Activated CD8-positive, alpha-beta T cell treated with anti-CD3 and anti-CD28 coated beads, Interleukin-2, amount 10 ng/mL, durations not matched to agents 7 days and 5 days (primary cell): ENCODE measurements around the gene DEPDC1. TPM values are rescaled to one million over a fixed set of nuclear protein-coding genes. Genes with fewer than 3 reads are reported as not detected.
"Not testable (repeated sequence)": the region's sequence is repeated elsewhere in the genome, so short reads cannot be mapped to it uniquely, and the experiment has no call there.

ENCODE experiments used
- ATAC-seq: fragments of 150-1000 bp; cut with Tn5 transposase; one replicate; pipeline ENCODE4 v1.10.0; 2021; ENCODE audit warnings: moderate library complexity
- CTCF ChIA-PET: fragments of 350-600 bp; sonication (Branson Sonifier 250); formaldehyde crosslinking; loops from one replicate; lab custom pipeline; 2021; ENCODE audit warnings: antibody characterized with exemption; lab: Charles Lee
- POLR2A ChIA-PET: fragments of 350-600 bp; sonication (Branson Sonifier 250); formaldehyde crosslinking; loops from one replicate; lab custom pipeline; 2021; ENCODE audit warnings: antibody characterized with exemption; lab: Charles Lee
- DNase-seq: peaks from one replicate; pipeline ENCODE4 v3.0.0-alpha.2; 2020
- H3K27ac Mint-ChIP-seq: one replicate; pipeline ENCODE4 v1.8.0; 2021; ENCODE audit warnings: mild to moderate bottlenecking, mixed read lengths
- H3K27me3 Mint-ChIP-seq: one replicate; pipeline ENCODE4 v1.8.0; 2021; ENCODE audit warnings: low read depth, mixed read lengths
- H3K36me3 Mint-ChIP-seq: one replicate; pipeline ENCODE4 v1.8.0; 2021; ENCODE audit warnings: low read depth, mixed read lengths
- H3K4me1 Mint-ChIP-seq: one replicate; pipeline ENCODE4 v1.8.0; 2021; ENCODE audit warnings: low read depth, mixed read lengths
- H3K4me3 Mint-ChIP-seq: one replicate; pipeline ENCODE4 v1.8.0; 2021; ENCODE audit warnings: mild to moderate bottlenecking, mixed read lengths
- H3K9me3 Mint-ChIP-seq: one replicate; pipeline ENCODE4 v1.8.0; 2022; ENCODE audit warnings: mixed read lengths; ENCODE audit not compliant: insufficient read depth
- total RNA-seq, 2 experiments: library from RNA; stranded (reverse); gene quantifications; one replicate each; pipeline ENCODE4 v1.2.3, GENCODE V29; 2021

Gene DEPDC1
- total RNA-seq, 2 experiments from 2014 or later, result 25.3 to 28.7 TPM

DNA sequence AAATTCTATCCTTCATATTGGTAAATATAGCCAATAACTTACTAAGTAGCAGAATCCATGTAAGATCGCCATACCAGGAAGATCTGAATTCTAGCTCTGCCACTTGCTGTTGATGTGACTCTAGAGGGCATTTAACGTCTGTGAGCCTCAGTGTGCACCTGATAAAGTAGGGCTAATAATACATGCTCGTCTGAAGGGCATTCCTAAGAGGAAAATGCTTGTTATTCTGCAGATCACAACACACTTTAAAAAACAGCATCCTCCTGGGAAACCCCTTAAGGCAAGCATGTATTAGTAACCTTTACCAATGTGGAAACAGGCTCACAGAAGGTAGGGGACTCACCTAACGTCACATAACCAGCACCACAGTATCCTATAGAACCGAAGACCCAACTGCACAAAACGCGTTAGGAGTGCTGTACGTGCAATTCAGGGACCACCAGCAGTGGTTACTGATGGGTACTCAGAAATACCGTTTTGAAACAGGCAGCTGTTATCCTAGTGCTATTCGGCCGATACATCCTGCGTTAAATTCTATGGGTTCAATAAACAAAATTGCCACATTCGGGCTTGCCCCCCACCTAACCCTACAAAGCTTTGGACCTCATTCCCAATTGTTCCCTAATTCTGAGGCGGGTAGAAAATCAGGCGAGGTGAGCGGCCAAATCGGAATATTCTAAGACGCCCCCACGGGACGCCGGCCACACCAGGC lies 758 bp downstream of the DEPDC1 start:
- peak; percentile 6 for ATAC-seq
- peaks cover 27% of the 10 kb centered on the region for H3K27me3 Mint-ChIP-seq

DNA sequence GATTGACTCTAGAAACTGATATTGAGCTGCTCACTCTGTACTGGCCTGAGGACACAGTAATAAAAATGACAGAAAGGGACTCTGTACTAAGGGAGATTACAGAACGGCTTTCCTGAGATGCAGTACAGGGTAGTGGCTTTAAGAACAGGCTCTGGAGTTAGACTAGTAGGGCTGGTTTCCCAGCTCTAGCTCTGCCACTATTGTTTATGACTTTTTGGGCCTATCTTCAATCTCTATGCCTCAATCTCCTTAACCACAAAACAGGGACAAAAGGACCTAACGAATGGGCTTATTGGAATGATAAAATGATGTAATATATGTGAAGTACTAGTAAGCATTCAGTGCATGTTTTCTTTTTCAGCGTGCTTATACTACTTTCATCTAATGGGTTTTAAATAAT lies 1.4 kb downstream of the DEPDC1 start:
- POLR2A ChIA-PET, result no interaction called here
- H3K4me1 Mint-ChIP-seq, result peaks cover 32% of the 10 kb centered on the region
- H3K9me3 Mint-ChIP-seq, result no peaks in the 10 kb centered on the region
- DNase-seq (no peak), ATAC-seq (no peak)
- H3K4me3 Mint-ChIP-seq, result peak overlapping the region; percentile 96
- CTCF ChIA-PET, result interaction anchor here (1.1 to 1.6 kb wide), 2 partner anchors 10 to 25 kb away, joined by 3 to 7 read pairs; no protein-coding TSS in a partner anchor
- peak overlapping the region; percentile 92 for H3K27ac Mint-ChIP-seq
- H3K36me3 Mint-ChIP-seq, result peaks cover 34% of the 10 kb centered on the region
- H3K27me3 Mint-ChIP-seq, result peaks cover 22% of the 10 kb centered on the region

More for the DNA sequence above, 758 bp downstream of the DEPDC1 start:
- ChIA-PET CTCF (interaction anchor here (0.6 to 1.6 kb wide), 4 partner anchors 11 to 1241 kb away, joined by 3 to 7 read pairs (median 3); no protein-coding TSS in a partner anchor), POLR2A (no interaction called here)
- peaks cover 28% of the 10 kb centered on the region for H3K36me3 Mint-ChIP-seq
- peaks cover 29% of the 10 kb centered on the region for H3K4me1 Mint-ChIP-seq
- no peaks in the 10 kb centered on the region for H3K9me3 Mint-ChIP-seq
- H3K27ac Mint-ChIP-seq, result peak overlapping the region; percentile 92
- peak overlapping the region; percentile 96 for H3K4me3 Mint-ChIP-seq
- DNase-seq, result peak; percentile 20

DNA sequence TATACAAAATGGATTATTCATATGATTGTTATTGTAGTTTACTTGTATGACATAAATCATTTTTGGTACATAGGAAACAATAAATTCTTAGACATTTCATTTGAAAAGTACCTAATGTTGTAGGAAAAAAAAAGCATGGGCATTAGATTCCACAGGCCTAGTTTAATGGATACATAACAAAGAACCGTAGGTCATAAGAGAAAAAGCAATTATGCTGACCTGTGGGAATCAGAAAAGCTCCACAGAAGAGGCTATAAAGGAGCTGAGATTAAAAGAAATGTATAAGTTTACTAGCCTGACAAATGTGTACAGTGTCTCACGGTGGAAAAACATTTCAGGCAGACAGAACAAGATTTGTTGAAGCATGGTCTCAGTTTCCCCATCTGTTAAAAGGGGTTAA lies 3.7 kb downstream of the DEPDC1 start:
- ChIA-PET POLR2A (no interaction called here), CTCF (no interaction called here)
- Mint-ChIP-seq H3K27me3 (peaks cover 5% of the 10 kb centered on the region), H3K36me3 (peaks cover 47% of the 10 kb centered on the region), H3K4me3 (no peak overlapping the region), H3K9me3 (no peaks in the 10 kb centered on the region), H3K27ac (no peak overlapping the region), H3K4me1 (peaks cover 32% of the 10 kb centered on the region)
- no peak for ATAC-seq
- DNase-seq, result no peak

DNA sequence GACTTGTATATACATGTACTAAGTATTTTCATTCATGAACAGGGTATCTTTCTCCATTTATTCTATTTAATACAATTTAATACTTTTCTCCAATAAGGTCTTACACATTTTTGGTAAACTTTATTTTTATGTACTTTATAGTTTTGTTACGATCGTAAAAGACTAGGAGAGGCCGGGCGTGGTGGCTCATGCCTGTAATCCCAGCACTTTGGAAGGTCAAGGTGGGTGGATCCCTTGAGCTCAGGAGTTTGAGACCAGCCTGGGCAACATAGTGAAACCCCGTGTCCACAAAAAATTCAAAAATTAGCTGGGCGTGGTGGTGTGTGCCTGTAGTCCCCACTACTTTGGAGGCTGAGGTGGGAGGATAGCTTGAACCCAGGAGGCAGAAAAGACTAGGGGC lies 4.6 kb downstream of the DEPDC1 start:
- POLR2A ChIA-PET, CTCF ChIA-PET, H3K27me3 Mint-ChIP-seq, DNase-seq, H3K27ac Mint-ChIP-seq, H3K9me3 Mint-ChIP-seq, H3K4me3 Mint-ChIP-seq, ATAC-seq: not testable (repeated sequence)
- Mint-ChIP-seq H3K4me1 (peaks cover 26% of the 10 kb centered on the region), H3K36me3 (peaks cover 53% of the 10 kb centered on the region)

DNA sequence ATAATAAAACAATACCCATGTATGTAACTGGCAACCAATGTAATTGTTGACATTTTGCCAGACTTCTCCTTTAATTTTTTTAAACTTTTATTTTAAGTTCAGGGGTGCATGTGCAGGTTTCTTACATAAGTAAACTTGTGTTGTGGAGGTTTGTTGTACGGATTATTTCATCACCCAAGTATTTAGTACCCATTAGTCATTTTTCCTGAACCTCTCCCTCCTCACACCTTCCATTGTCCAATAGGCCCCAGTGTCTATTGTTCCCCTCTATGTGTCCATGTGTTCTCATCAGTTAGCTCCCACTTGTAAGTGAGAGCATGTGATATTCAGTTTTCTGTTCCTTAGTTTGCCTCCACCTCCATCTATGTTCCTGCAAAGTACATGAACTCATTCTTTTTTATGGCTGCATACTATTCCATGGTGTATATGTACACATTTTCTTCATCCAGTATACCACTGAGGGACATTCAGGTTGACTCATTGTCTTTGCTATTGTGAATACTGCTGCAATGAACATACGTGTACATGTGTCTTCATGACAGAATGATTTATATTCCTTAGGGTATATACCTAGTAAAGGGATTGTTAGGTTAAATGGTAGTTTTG lies 6.7 kb downstream of the DEPDC1 start:
- no peak overlapping the region for H3K4me3 Mint-ChIP-seq
- POLR2A ChIA-PET, result no interaction called here
- no peaks in the 10 kb centered on the region for H3K9me3 Mint-ChIP-seq
- H3K4me1 Mint-ChIP-seq, result peaks cover 16% of the 10 kb centered on the region
- DNase-seq (no peak), ATAC-seq (no peak)
- no peak overlapping the region for H3K27ac Mint-ChIP-seq
- CTCF ChIA-PET, result no interaction called here
- H3K36me3 Mint-ChIP-seq, result peaks cover 55% of the 10 kb centered on the region
- H3K27me3 Mint-ChIP-seq, result no peaks in the 10 kb centered on the region

DNA sequence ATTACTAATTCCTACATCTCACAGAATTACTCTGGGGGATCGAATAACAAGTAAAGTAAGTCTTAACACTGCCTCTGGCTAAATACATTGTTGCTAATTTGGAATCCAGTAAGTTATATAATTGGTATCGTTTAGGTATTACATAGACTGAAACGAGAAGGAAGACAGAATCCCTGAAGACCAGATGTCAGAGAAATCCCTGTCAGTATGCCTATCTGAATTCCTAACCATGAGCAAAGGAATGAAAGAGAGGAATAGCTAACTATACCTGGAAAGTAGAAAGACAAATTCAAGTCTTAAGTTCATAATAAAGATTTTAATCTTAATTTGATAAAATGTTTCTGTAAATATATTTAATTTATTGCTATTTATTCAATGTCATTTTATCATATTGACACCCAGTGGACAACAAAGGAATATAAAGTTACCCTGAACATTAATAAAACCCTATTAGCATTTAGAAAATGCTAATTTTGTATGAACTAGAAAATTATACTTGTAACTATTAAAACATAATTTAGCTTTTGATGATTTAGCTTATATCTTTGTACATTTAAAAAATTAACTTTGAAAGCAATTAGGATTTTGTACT lies 11.4 kb downstream of the DEPDC1 start:
- H3K36me3 Mint-ChIP-seq, result peaks cover 58% of the 10 kb centered on the region
- CTCF ChIA-PET, result interaction anchor here (1.3 kb wide), 1 partner anchor 10 kb away, joined by 7 read pairs; no protein-coding TSS in a partner anchor

DNA sequence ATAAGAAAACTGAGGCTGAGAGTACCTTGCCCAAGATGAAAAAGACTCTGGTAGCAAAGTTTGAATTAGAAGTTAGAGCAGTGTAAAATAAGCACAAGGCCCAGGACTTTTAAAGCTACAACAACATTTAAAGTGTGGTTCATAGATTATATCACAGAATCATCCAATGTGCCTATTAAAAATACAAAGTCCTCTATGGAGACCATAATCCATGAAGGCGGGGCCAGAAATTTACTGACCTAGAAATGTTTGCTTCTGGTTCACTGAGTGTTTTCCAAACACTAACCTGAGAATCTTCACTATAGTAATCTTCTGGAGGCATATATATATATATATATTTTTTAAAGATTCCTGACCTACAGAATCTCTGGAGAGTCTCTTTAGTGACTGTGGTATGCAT lies 12.3 kb downstream of the DEPDC1 start:
- CTCF ChIA-PET, result interaction anchor here (1.3 kb wide), 1 partner anchor 10 kb away, joined by 7 read pairs; no protein-coding TSS in a partner anchor
- Mint-ChIP-seq H3K36me3 (peaks cover 54% of the 10 kb centered on the region), H3K4me1 (no peaks in the 10 kb centered on the region), H3K4me3 (no peak overlapping the region), H3K27ac (no peak overlapping the region), H3K9me3 (no peaks in the 10 kb centered on the region), H3K27me3 (no peaks in the 10 kb centered on the region)
- POLR2A ChIA-PET, result no interaction called here
- DNase-seq (no peak), ATAC-seq (no peak)

More for the DNA sequence above, 11.4 kb downstream of the DEPDC1 start:
- H3K9me3 Mint-ChIP-seq, result no peaks in the 10 kb centered on the region
- no peak overlapping the region for H3K27ac Mint-ChIP-seq
- H3K4me3 Mint-ChIP-seq, result no peak overlapping the region
- POLR2A ChIA-PET, result interaction anchor here (0.7 kb wide), 1 partner anchor 29 kb away, joined by 3 read pairs; no protein-coding TSS in a partner anchor
- H3K27me3 Mint-ChIP-seq, result no peaks in the 10 kb centered on the region
- ATAC-seq (no peak), DNase-seq (no peak)
- H3K4me1 Mint-ChIP-seq, result no peaks in the 10 kb centered on the region

DNA sequence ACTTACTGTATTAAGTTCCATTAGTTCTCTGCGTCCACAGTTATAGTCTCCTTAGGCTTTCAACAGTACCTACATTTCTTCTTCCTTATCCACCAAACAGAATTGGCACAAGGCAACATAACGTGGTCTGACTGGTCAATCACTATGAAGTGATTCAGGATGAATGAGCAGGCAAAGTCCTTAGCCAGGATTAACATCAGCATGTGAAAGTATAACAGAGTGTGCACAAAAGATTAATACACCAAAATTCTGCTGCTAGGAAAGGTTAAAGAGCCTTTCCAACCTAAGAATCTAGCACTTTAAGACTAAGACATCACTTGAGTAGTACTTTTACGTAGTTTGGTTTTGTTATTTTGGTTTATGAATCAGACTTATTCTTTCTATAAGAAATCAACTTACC lies 15.8 kb downstream of the DEPDC1 start:
- ATAC-seq (no peak), DNase-seq (no peak)
- Mint-ChIP-seq H3K4me1 (no peaks in the 10 kb centered on the region), H3K4me3 (no peak overlapping the region), H3K27ac (no peak overlapping the region), H3K27me3 (no peaks in the 10 kb centered on the region), H3K9me3 (no peaks in the 10 kb centered on the region), H3K36me3 (peaks cover 54% of the 10 kb centered on the region)
- POLR2A ChIA-PET, result no interaction called here
- CTCF ChIA-PET, result no interaction called here

DNA sequence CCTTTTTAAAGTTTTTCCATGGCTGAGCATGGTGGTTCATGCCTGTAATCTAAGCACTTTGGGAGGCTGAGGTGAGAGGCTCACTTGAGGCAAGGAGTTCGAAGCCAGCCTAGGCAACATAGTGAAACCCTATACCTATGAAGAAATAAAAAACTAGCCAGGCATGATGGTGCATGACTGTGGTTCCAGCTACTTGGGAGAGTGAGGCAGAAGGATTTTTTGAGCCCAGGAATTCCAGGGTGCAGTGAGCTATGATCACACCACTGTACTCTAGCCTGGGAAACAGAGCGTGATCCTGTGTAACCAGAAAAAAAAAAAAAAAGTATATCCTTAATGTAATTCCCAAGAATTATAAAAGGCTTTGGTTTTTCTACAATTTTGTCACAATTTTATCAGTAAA lies 17.4 kb downstream of the DEPDC1 start:
- H3K4me1 Mint-ChIP-seq, result no peaks in the 10 kb centered on the region
- H3K9me3 Mint-ChIP-seq, result no peaks in the 10 kb centered on the region
- POLR2A ChIA-PET, result no interaction called here
- DNase-seq, result no peak
- H3K36me3 Mint-ChIP-seq, result peaks cover 55% of the 10 kb centered on the region
- CTCF ChIA-PET, result no interaction called here
- no peak overlapping the region for H3K4me3 Mint-ChIP-seq
- H3K27ac Mint-ChIP-seq, result no peak overlapping the region
- H3K27me3 Mint-ChIP-seq, result no peaks in the 10 kb centered on the region
- no peak for ATAC-seq

DNA sequence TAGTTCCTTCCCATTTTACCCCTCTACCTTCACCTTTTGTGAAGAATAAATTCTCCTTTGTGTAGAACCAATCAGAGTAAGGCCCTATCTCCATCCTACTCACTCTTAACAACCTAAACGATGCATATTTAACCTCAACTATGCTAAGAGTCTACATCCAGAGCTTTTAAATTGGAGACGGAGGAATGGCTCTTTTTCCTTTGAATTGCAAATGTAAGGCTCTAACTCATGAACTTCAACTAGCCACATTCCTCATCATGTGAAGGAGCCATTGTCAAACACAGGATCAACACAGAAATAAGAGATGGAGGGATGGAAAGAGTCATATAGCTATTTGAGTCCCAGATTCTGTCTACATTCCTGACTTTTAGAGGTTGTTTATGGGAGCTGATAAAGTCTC lies 18.2 kb downstream of the DEPDC1 start:
- Mint-ChIP-seq H3K36me3 (peaks cover 54% of the 10 kb centered on the region), H3K4me1 (no peaks in the 10 kb centered on the region), H3K9me3 (no peaks in the 10 kb centered on the region), H3K4me3 (no peak overlapping the region), H3K27ac (no peak overlapping the region), H3K27me3 (no peaks in the 10 kb centered on the region)
- CTCF ChIA-PET, result interaction anchor here (1.0 kb wide), 1 partner anchor 358 kb away, joined by 4 read pairs; no protein-coding TSS in a partner anchor
- DNase-seq (no peak), ATAC-seq (no peak)
- POLR2A ChIA-PET, result no interaction called here

DNA sequence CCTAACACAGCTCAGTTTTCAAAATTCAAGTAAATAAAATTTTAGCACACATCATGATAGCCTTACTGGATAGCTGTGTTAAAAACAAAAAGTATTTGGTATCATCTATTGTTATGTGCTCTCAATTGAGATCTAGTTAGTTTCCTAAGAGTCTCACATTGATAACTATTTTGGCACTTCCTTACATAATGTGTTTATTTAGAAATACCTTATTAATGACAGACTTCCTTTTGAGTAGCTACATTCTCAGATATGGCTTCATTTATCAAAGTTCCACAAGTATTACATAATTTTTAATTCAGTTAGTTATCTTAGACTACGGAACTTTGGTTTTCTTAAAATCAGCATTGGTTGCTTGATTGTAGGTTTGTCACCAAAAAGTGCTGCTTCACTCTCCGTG lies 20.3 kb downstream of the DEPDC1 start:
- ATAC-seq, DNase-seq, H3K9me3 Mint-ChIP-seq, H3K27ac Mint-ChIP-seq, H3K4me1 Mint-ChIP-seq, CTCF ChIA-PET, H3K27me3 Mint-ChIP-seq, POLR2A ChIA-PET, H3K4me3 Mint-ChIP-seq: not testable (repeated sequence)
- peaks cover 38% of the 10 kb centered on the region for H3K36me3 Mint-ChIP-seq

DNA sequence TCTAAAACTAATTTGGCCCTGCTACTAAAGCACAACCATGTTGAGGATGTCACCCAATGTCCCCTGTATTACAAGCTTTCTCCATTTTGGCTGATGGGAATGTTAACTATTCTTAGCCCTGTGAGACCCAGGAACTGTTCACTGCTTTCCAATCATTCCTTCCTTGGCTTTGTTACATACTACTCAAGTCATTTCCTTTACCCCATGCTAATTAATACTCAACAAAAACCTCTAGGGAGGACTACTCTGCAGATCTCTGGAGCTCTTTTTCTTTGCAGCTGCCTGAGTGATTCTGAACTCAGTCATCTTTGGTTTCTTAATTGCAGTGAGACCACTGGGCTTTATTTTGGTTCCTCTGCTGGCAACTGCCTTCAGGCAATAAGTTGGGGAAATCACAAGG lies 23.8 kb downstream of the DEPDC1 start:
- no peaks in the 10 kb centered on the region for H3K27me3 Mint-ChIP-seq
- ChIA-PET POLR2A (no interaction called here), CTCF (no interaction called here)
- no peaks in the 10 kb centered on the region for H3K4me1 Mint-ChIP-seq
- DNase-seq (no peak), ATAC-seq (no peak)
- no peak overlapping the region for H3K4me3 Mint-ChIP-seq
- H3K9me3 Mint-ChIP-seq, result no peaks in the 10 kb centered on the region
- peaks cover 18% of the 10 kb centered on the region for H3K36me3 Mint-ChIP-seq
- no peak overlapping the region for H3K27ac Mint-ChIP-seq
